Measurements from ENCODE around the gene PRTFDC1.

- no peak for TF ChIP-seq CTCF (IDR thresholded peaks at IDR 0.05; ENCODE audit: control extremely low read depth in 1 of 3, insufficient read depth in 1 of 3, low read depth in 1 of 3, low read length in 3 of 3)
- TF ChIP-seq POLR2A (IDR thresholded peaks at IDR 0.05; ENCODE audit: control extremely low read depth in 1 of 2, low read depth in 2 of 2, low read length in 2 of 2) = no peak
- no peak for TF ChIP-seq TCF12 (IDR thresholded peaks at IDR 0.05; ENCODE audit: low read depth, low read length)
- TF ChIP-seq ZNF274 (IDR thresholded peaks at IDR 0.05; ENCODE audit: borderline replicate concordance, extremely low read depth, low read length) = no peak
- no peak for TF ChIP-seq HDAC2 (IDR thresholded peaks at IDR 0.05; ENCODE audit: borderline replicate concordance in 1 of 2, low read depth in 2 of 2, low read length in 2 of 2)
- TF ChIP-seq RAD21 (IDR thresholded peaks at IDR 0.05 in 1 of 2, conservative IDR thresholded peaks at IDR 0.05 in 1 of 2; ENCODE audit: low read depth in 2 of 2, low read length in 2 of 2) = no peak
- TF ChIP-seq SP1 (IDR thresholded peaks at IDR 0.05; ENCODE audit: low read depth, low read length) = no peak
- no peak for TF ChIP-seq KDM5A (IDR thresholded peaks at IDR 0.05; ENCODE audit: low read length)
These were observed 20.8 kb upstream of the PRTFDC1 start for GRCh38 chr10:24973163-24973562.

All from H1 (cell line).